K562 (cell line): ENCODE measurements around the gene RNF6. TPM values are rescaled to one million over a fixed set of nuclear protein-coding genes. Genes with fewer than 3 reads are reported as not detected.

ENCODE experiments used
- ATAC-seq: fragments of 200-7000 bp; cut with Tn5 transposase; 3 replicates; pipeline ENCODE4 v1.9.1; 2020; ENCODE audit warnings: moderate library complexity
- BruUV-seq: library from RNA; stranded (reverse); fragments of 400-500 nt; replicated peaks from 2 replicates; lab custom pipeline; 2021; lab: Mats Ljungman, UMichigan
- CTCF ChIA-PET: fragments of 300-600 bp; formaldehyde crosslinking; extraction: SDS; loops from one replicate; lab custom pipeline; 2021; ENCODE audit warnings: low intra/inter-chr PET ratio; lab: Yijun Ruan, JAX
- POLR2A ChIA-PET: fragments of 300-600, 350-650 bp; sonication (Branson Sonifier 250); formaldehyde crosslinking; extraction: SDS; loops from one replicate; lab custom pipeline; 2021; ENCODE audit warnings: antibody characterized with exemption, inconsistent platforms; lab: Yijun Ruan, JAX
- DNase-seq, 4 experiments: peaks; one replicate each; pipeline versions ENCODE4 v3.0.0 to v3.0.0-alpha.2; 2011 to 2018; ENCODE audit warnings: low spot score in 3 of 4, mixed read lengths in 3 of 4; ENCODE audit errors: extremely low read depth in 1 of 4
- FAIRE-seq: peaks from 2 replicates; lab custom pipeline; 2011; peaks lifted over from hg19 to GRCh38; lab: Jason Lieb, UNC
- H2AFZ ChIP-seq: 2 replicates; pipeline ENCODE4 v1.6.0; 2011; ENCODE audit warnings: low read depth, low read length, control low read depth, inconsistent platforms
- H3K27ac ChIP-seq: fragments of 200-600 bp; 3 replicates; pipeline ENCODE4 v1.8.0; 2011; ENCODE audit warnings: low read depth, mild to moderate bottlenecking, control low read depth, inconsistent platforms, low read length, moderate library complexity, mixed read lengths; ENCODE audit errors: extremely low read depth
- H3K27me3 ChIP-seq, 2 experiments: fragments of 300-600 bp in 1 of 2; 2 replicates in 1 of 2; 3 replicates in 1 of 2; pipeline versions ENCODE4 v1.6.0 to v1.8.0; 2011; ENCODE audit warnings: inconsistent platforms in 2 of 2, low read length in 2 of 2, mild to moderate bottlenecking in 1 of 2, mixed read lengths in 1 of 2, moderate library complexity in 1 of 2; ENCODE audit not compliant: control insufficient read depth in 2 of 2, insufficient read depth in 2 of 2
- H3K36me3 ChIP-seq: fragments of 300-600 bp; 3 replicates; pipeline ENCODE4 v1.8.0; 2011; ENCODE audit warnings: mild to moderate bottlenecking, low read length, inconsistent platforms; ENCODE audit not compliant: control insufficient read depth, insufficient read depth
- H3K4me1 ChIP-seq, 2 experiments: fragments of 200-600 bp in 1 of 2; replicated peaks in 1 of 2; 2 replicates in 1 of 2; 3 replicates in 1 of 2; pipeline versions ENCODE4 v1.5.1 to v1.8.0; 2011; ENCODE audit warnings: inconsistent platforms in 2 of 2, low read length in 2 of 2, mild to moderate bottlenecking in 1 of 2, mixed read lengths in 1 of 2, moderate library complexity in 1 of 2; ENCODE audit not compliant: control insufficient read depth in 2 of 2, insufficient read depth in 2 of 2
- H3K4me2 ChIP-seq: 2 replicates; pipeline ENCODE4 v1.6.1; 2011; ENCODE audit warnings: low read length, control low read depth, inconsistent platforms, mixed read lengths; ENCODE audit not compliant: insufficient read depth
- H3K4me3 ChIP-seq: fragments of 200-600 bp; sonication (generic), shearing (Covaris generic); 2 replicates; pipeline ENCODE4 v1.5.1; 2016; ENCODE audit warnings: control low read depth, inconsistent platforms
- H3K79me2 ChIP-seq: fragments of 200-600 bp; 3 replicates; pipeline ENCODE4 v1.8.0; 2011; ENCODE audit warnings: low read length, inconsistent platforms; ENCODE audit not compliant: control insufficient read depth, insufficient read depth
- H3K9ac ChIP-seq, 2 experiments: 2 replicates each; pipeline versions ENCODE4 v1.6.0 to v1.6.1; 2011; ENCODE audit warnings: low read depth in 2 of 2, low read length in 2 of 2, control low read depth in 1 of 2, inconsistent platforms in 1 of 2, mild to moderate bottlenecking in 1 of 2, mixed read lengths in 1 of 2; ENCODE audit not compliant: insufficient read depth in 1 of 2
- H3K9me1 ChIP-seq: one replicate; pipeline ENCODE4 v1.6.0; 2011; ENCODE audit warnings: inconsistent platforms, mild to moderate bottlenecking, low read length, moderate library complexity; ENCODE audit not compliant: control insufficient read depth, insufficient read depth
- H3K9me3 ChIP-seq: replicated peaks from 2 replicates; pipeline ENCODE4 v1.5.1; 2011; ENCODE audit warnings: low read depth, low read length, inconsistent platforms; ENCODE audit not compliant: control insufficient read depth, insufficient read depth
- H4K20me1 ChIP-seq: replicated peaks from 2 replicates; pipeline ENCODE4 v1.6.1; 2011; ENCODE audit warnings: low read length, inconsistent platforms, mixed read lengths; ENCODE audit not compliant: control insufficient read depth, insufficient read depth
- ARID1B ChIP-seq: fragments of 450-650 bp; IDR thresholded peaks from 2 replicates; pipeline ENCODE4 v1.6.1; 2016; ENCODE audit warnings: antibody characterized with exemption, mild to moderate bottlenecking, inconsistent platforms
- DNMT1 ChIP-seq: fragments of 450-650 bp; IDR thresholded peaks from 2 replicates; pipeline ENCODE4 v1.6.1; 2016; ENCODE audit warnings: antibody characterized with exemption, mild to moderate bottlenecking
- ETV6 ChIP-seq, 3 experiments: fragments of 150-350 bp in 1 of 3; sonication (generic) in 1 of 3; formaldehyde crosslinking in 1 of 3; IDR thresholded peaks; 2 replicates each; pipeline versions ENCODE4 v1.6.1 to v1.8.0; 2014 to 2022; ENCODE audit warnings: borderline replicate concordance in 2 of 3, low read depth in 2 of 3, antibody characterized with exemption in 1 of 3, low read length in 1 of 3, mild to moderate bottlenecking in 1 of 3, missing genetic modification reagents in 1 of 3
- HMG20B ChIP-seq: fragments of 250-450 bp; sonication (Bioruptor Pico); IDR thresholded peaks from 2 replicates; pipeline ENCODE4 v1.5.0; 2021; ENCODE audit warnings: mild to moderate bottlenecking
- IFI16 ChIP-seq: fragments of 250-450 bp; sonication (Bioruptor Pico); IDR thresholded peaks from 2 replicates; pipeline ENCODE4 v2.1.2; 2022; ENCODE audit warnings: mild to moderate bottlenecking, inconsistent platforms
- JUN ChIP-seq, 2 experiments: sonication (generic) in 1 of 2; formaldehyde crosslinking in 1 of 2; IDR thresholded peaks; 2 replicates each; pipeline versions ENCODE4 v1.6.1 to v1.8.0; 2012 to 2022; ENCODE audit warnings: borderline replicate concordance in 2 of 2, mild to moderate bottlenecking in 2 of 2, improper control_type of control experiment in 1 of 2, low read depth in 1 of 2, low read length in 1 of 2, missing genetic modification reagents in 1 of 2
- LEF1 ChIP-seq: fragments of 450-650 bp; IDR thresholded peaks from 2 replicates; pipeline ENCODE4 v1.6.1; 2016; ENCODE audit warnings: mild to moderate bottlenecking
- NCOR1 ChIP-seq: fragments of 450-650 bp; IDR thresholded peaks from 2 replicates; pipeline ENCODE4 v1.6.1; 2016; ENCODE audit warnings: mild to moderate bottlenecking, moderate library complexity
- NFIX ChIP-seq: fragments of 250-450 bp; sonication (Bioruptor Pico); IDR thresholded peaks from 2 replicates; pipeline ENCODE4 v1.4.0; 2020; ENCODE audit warnings: low read depth, mild to moderate bottlenecking, moderate library complexity
- NONO ChIP-seq, 2 experiments: fragments of 200-400 bp in 1 of 2; fragments of 450-650 bp in 1 of 2; formaldehyde crosslinking in 1 of 2; IDR thresholded peaks; 2 replicates each; pipeline ENCODE4 v1.6.1; 2017; ENCODE audit warnings: low read depth in 2 of 2, mild to moderate bottlenecking in 2 of 2, moderate library complexity in 2 of 2, low read length in 1 of 2
- RBM34 ChIP-seq: fragments of 200-400 bp; formaldehyde crosslinking; IDR thresholded peaks from 2 replicates; pipeline ENCODE4 v1.6.1; 2018; ENCODE audit warnings: low read length, borderline replicate concordance; ENCODE audit not compliant: insufficient read depth
- SIRT6 ChIP-seq: IDR thresholded peaks from one replicate; pipeline ENCODE4 v1.6.1; 2012; ENCODE audit warnings: low read depth, mild to moderate bottlenecking, control low read depth, inconsistent platforms, low read length, moderate library complexity
- SUPT5H ChIP-seq: fragments of 450-650 bp; IDR thresholded peaks from 2 replicates; pipeline ENCODE4 v1.6.1; 2016
- ZC3H4 ChIP-seq: sonication (generic); formaldehyde crosslinking; IDR thresholded peaks from 2 replicates; pipeline ENCODE4 v1.9.0; 2021; ENCODE audit warnings: missing genetic modification reagents, borderline replicate concordance
- in situ Hi-C: fragments of 300-500 bp; cut with MboI; formaldehyde crosslinking; loops from 4 replicates; pipeline ENCODE4 v1.15.0; 2018; ENCODE audit warnings: inconsistent platforms, mixed read lengths
- intact Hi-C: fragments of 100-400 bp; cut with micrococcal nuclease; formaldehyde crosslinking; loops from 2 replicates; pipeline ENCODE4 v1.14.2; 2022
- polyA plus RNA-seq, 8 experiments: library from polyadenylated mRNA; depleted of rRNA in 4 of 8; stranded (reverse) in 5 of 8; unstranded in 3 of 8; fragments of >200 nt; fragmentation: Nextera tagmentation in 2 of 8; fragmentation: Illumina TruSeq in 1 of 8; extraction: Ambion mirVana in 2 of 8; extraction: Trizol in 1 of 8; gene quantifications; 2 replicates each; pipeline versions ENCODE4 v1.2.1 to v1.2.3, GENCODE V29; 2011 to 2014; ENCODE audit warnings: inconsistent platforms in 1 of 8, missing spikeins in 1 of 8
- total RNA-seq, 7 experiments: library from RNA; depleted of rRNA in 6 of 7; stranded (reverse); fragments of >200 nt in 6 of 7; fragmentation: Illumina TruSeq in 2 of 7; extraction: Trizol in 2 of 7; gene quantifications; 2 replicates each; pipeline versions ENCODE4 v1.2.1 to v1.2.3, GENCODE V29; 2011 to 2021; ENCODE audit warnings: low replicate concordance in 1 of 7
- TF ChIP-seq, protein P1 (sequence below): fragments of 150-350 bp; conservative IDR thresholded peaks from 2 replicates; pipeline ENCODE4 v1.6.1; 2014; ENCODE audit warnings: low read length
- TF ChIP-seq, protein P2 (sequence below): fragments of 250-450 bp; sonication (Bioruptor Pico); IDR thresholded peaks from 2 replicates; pipeline ENCODE4 v1.9.0; 2021; ENCODE audit warnings: mild to moderate bottlenecking
- TF ChIP-seq, protein P3 (sequence below): sonication (generic); formaldehyde crosslinking; IDR thresholded peaks from 2 replicates; pipeline ENCODE4 v1.8.1; 2023; ENCODE audit warnings: mild to moderate bottlenecking, missing genetic modification reagents, moderate library complexity

RNF6 gene
- total and polyA plus RNA-seq, 9 of the 15 experiments (the other 6 are each of a cell fraction or from before 2014, with no cell fraction given): 12.0 to 31.4 (median 22.3) TPM

DNA sequence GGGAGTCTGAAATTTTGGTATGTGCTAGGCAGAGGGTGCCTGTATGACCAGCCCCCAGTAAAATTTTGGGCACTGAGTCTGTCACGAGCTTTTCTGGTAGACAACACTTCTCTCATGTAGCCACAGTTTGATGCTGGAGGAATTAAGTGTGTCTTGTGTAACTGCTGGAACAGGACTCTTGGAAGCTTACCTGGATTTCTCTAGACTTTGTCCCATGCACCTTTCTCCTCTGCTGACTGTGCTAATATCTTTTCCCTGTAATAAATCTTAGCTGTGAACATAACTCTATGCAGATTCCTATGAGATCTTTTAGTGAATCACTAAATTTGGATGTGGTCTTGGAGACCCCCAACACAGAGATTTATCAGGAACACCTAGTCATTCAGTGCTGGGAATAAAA, 13.8 kb downstream of the RNF6 start (continued):
- TF ChIP-seq JUN (IDR thresholded peaks at IDR 0.05; ENCODE audit: borderline replicate concordance, low read depth, low read length): no peak
- no peak for TF ChIP-seq JUN (CRISPR knock-in tag; IDR thresholded peaks at IDR 0.05; ENCODE audit: borderline replicate concordance)
- TF ChIP-seq, protein P1, sequence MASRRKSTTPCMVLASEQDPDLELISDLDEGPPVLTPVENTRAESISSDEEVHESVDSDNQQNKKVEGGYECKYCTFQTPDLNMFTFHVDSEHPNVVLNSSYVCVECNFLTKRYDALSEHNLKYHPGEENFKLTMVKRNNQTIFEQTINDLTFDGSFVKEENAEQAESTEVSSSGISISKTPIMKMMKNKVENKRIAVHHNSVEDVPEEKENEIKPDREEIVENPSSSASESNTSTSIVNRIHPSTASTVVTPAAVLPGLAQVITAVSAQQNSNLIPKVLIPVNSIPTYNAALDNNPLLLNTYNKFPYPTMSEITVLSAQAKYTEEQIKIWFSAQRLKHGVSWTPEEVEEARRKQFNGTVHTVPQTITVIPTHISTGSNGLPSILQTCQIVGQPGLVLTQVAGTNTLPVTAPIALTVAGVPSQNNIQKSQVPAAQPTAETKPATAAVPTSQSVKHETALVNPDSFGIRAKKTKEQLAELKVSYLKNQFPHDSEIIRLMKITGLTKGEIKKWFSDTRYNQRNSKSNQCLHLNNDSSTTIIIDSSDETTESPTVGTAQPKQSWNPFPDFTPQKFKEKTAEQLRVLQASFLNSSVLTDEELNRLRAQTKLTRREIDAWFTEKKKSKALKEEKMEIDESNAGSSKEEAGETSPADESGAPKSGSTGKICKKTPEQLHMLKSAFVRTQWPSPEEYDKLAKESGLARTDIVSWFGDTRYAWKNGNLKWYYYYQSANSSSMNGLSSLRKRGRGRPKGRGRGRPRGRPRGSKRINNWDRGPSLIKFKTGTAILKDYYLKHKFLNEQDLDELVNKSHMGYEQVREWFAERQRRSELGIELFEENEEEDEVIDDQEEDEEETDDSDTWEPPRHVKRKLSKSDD: no peak
- no peak for TF ChIP-seq SUPT5H

DNA sequence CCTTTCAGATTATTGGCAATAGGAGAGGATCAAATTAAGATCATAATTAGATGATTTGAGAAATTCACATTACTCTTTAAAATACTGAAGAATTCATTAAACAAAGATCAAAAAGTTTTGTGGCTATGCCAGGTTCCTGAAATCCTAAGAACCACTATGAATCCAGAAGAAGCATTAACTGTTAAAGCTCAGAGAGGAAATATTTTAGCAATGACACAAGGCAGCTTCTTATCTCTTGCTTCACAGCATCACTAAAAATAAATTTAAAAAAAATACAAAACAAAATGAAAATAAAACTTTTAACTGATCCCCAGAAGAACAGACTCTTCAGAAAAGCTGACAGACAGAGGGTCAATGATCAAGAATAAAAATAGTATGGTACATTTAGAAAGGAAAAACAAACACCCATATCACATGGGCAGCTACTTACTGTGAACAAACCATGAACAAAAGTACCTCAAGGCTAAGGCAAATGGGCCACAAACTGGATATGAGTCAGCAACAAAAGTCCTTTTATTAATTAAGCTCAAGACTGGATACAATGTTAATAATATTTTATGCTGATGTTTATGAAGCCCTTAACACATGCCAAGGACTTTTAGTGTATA, 19.6 kb downstream of the RNF6 start:
- Histone ChIP-seq H3K9me3 (no peaks in the 10 kb centered on the region), H3K4me1 (no peaks in the 10 kb centered on the region), H3K9me1 (no peaks in the 10 kb centered on the region), H3K4me3 (no peak overlapping the region), H3K79me2 (no peaks in the 10 kb centered on the region), H3K27me3 (no peaks in the 10 kb centered on the region), H3K27ac (no peak overlapping the region), H4K20me1 (no peaks in the 10 kb centered on the region), H3K4me2 (no peak overlapping the region), H2AFZ (no peak overlapping the region), H3K36me3 (no peaks in the 10 kb centered on the region; the same call in 2 of the 3 replicates), H3K9ac (no peak overlapping the region)
- FAIRE-seq (no peak), DNase-seq (no peak), ATAC-seq (no peak)
- in situ Hi-C loops (no loop called here), intact Hi-C loops (no loop called here)
- ChIA-PET POLR2A (interaction anchor here (0.7 to 1.6 kb wide), 4 partner anchors 10 to 242 kb away, joined by 3 to 6 read pairs (median 3); partner anchors contain the start of gene RNF6), CTCF (no interaction called here)
- no TSS peak for BruUV-seq
- no peak for TF ChIP-seq DNMT1
- TF ChIP-seq IFI16 (CRISPR knock-in tag): no peak
- TF ChIP-seq RBM34: no peak
- TF ChIP-seq NFIX (CRISPR knock-in tag): no peak
- TF ChIP-seq ZC3H4: no peak
- TF ChIP-seq, protein P2, sequence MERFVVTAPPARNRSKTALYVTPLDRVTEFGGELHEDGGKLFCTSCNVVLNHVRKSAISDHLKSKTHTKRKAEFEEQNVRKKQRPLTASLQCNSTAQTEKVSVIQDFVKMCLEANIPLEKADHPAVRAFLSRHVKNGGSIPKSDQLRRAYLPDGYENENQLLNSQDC (CRISPR knock-in tag): no peak
- TF ChIP-seq NCOR1: no peak
- no peak for TF ChIP-seq ARID1B
- no peak for TF ChIP-seq LEF1
- TF ChIP-seq, protein P3, sequence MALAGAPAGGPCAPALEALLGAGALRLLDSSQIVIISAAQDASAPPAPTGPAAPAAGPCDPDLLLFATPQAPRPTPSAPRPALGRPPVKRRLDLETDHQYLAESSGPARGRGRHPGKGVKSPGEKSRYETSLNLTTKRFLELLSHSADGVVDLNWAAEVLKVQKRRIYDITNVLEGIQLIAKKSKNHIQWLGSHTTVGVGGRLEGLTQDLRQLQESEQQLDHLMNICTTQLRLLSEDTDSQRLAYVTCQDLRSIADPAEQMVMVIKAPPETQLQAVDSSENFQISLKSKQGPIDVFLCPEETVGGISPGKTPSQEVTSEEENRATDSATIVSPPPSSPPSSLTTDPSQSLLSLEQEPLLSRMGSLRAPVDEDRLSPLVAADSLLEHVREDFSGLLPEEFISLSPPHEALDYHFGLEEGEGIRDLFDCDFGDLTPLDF (CRISPR knock-in tag): no peak
- TF ChIP-seq NONO (IDR thresholded peaks at IDR 0.05; ENCODE audit: low read depth in 2 of 2, low read length in 1 of 2): no peak
- TF ChIP-seq SIRT6: no peak
- TF ChIP-seq HMG20B (CRISPR knock-in tag): no peak
- TF ChIP-seq ETV6 (IDR thresholded peaks at IDR 0.05; ENCODE audit: borderline replicate concordance in 1 of 2, low read depth in 2 of 2, low read length in 1 of 2): no peak
- no peak for TF ChIP-seq ETV6 (CRISPR knock-in tag; IDR thresholded peaks at IDR 0.05; ENCODE audit: borderline replicate concordance)
